ENCODE results near the gene ZCCHC24. TPM values are rescaled to one million over a fixed set of nuclear protein-coding genes. Genes with fewer than 3 reads are reported as not detected.

ZCCHC24 gene
- total RNA-seq, 2 experiments from 2014 or later = 0.67 to 0.85 TPM

DNA sequence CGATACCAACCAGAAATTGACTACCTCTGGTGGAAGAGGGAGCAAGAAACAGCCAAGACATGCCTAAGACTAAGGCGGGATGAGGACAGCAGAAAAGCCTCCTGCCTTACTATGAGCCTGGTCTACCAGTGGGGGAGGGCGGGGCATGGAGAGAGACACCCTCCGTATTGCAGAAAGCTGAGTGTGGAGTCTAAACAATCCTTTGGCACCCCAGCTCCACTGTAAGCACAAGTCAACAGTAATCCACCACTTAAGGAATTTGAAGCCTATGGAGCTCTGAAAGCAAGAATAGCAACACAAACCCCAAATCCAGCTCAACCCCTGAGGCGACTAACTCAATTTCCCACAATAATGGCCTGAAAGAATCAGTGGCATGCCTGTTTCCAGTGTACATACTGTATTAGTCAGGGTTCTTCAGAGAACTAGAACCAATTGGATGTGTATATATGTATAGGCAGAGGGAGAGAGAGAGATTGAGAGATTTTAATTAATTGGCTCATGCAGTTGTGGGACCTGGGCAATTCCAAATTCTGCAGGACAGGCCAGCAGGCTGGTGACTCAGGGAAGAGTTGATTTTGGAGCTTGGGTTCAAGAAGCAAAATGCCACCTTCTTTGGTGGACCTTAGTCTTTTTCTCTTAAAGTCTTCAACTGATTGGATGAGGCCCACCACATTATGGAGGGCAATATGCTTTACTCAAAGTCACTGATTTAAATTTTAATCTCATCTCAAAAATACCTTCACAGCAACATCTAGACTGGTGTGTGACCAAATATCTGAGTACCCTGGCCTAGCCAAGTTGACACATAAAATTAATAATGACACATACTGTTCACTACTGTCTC lies 84.7 kb downstream of the ZCCHC24 start:
- no peaks in the 10 kb centered on the region for H3K9me3 ChIP-seq (ENCODE audit: control insufficient read depth in 1 of 2, insufficient read depth in 1 of 2, low read length in 2 of 2)
- H3K27me3 ChIP-seq (ENCODE audit: control insufficient read depth in 1 of 2, insufficient read depth in 2 of 2, low read length in 2 of 2) = no peaks in the 10 kb centered on the region
- Mint-ChIP-seq H3K27me3 (no peaks in the 10 kb centered on the region), H3K27ac (no peak overlapping the region), H3K4me1 (ENCODE audit: low read depth) (peaks cover 11% of the 10 kb centered on the region), H3K4me3 (no peak overlapping the region), H3K9me3 (no peaks in the 10 kb centered on the region), H3K36me3 (ENCODE audit: low read depth) (peaks cover 28% of the 10 kb centered on the region)
- peaks cover 4% of the 10 kb centered on the region for H3K36me3 ChIP-seq (ENCODE audit: insufficient read depth, low read length)
- ATAC-seq (ENCODE audit: poor library complexity) (no peak), DNase-seq (peak in 1 of 14 experiments; percentile 4)
- CTCF ChIA-PET = no interaction called here
- H3K4me3 ChIP-seq (ENCODE audit: low read length) = no peak overlapping the region
- TF ChIP-seq, protein P1, sequence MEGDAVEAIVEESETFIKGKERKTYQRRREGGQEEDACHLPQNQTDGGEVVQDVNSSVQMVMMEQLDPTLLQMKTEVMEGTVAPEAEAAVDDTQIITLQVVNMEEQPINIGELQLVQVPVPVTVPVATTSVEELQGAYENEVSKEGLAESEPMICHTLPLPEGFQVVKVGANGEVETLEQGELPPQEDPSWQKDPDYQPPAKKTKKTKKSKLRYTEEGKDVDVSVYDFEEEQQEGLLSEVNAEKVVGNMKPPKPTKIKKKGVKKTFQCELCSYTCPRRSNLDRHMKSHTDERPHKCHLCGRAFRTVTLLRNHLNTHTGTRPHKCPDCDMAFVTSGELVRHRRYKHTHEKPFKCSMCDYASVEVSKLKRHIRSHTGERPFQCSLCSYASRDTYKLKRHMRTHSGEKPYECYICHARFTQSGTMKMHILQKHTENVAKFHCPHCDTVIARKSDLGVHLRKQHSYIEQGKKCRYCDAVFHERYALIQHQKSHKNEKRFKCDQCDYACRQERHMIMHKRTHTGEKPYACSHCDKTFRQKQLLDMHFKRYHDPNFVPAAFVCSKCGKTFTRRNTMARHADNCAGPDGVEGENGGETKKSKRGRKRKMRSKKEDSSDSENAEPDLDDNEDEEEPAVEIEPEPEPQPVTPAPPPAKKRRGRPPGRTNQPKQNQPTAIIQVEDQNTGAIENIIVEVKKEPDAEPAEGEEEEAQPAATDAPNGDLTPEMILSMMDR (IDR thresholded peaks at IDR 0.05) = no peak
- intact Hi-C loops (cut with DNase I, micrococcal nuclease) = no loop called here
- no peaks in the 10 kb centered on the region for H3K4me1 ChIP-seq (ENCODE audit: insufficient read depth, low read length)
- POLR2A ChIA-PET = no interaction called here
- no peak overlapping the region for H3K27ac ChIP-seq (ENCODE audit: low read depth in 1 of 2, low read length in 2 of 2)

DNA sequence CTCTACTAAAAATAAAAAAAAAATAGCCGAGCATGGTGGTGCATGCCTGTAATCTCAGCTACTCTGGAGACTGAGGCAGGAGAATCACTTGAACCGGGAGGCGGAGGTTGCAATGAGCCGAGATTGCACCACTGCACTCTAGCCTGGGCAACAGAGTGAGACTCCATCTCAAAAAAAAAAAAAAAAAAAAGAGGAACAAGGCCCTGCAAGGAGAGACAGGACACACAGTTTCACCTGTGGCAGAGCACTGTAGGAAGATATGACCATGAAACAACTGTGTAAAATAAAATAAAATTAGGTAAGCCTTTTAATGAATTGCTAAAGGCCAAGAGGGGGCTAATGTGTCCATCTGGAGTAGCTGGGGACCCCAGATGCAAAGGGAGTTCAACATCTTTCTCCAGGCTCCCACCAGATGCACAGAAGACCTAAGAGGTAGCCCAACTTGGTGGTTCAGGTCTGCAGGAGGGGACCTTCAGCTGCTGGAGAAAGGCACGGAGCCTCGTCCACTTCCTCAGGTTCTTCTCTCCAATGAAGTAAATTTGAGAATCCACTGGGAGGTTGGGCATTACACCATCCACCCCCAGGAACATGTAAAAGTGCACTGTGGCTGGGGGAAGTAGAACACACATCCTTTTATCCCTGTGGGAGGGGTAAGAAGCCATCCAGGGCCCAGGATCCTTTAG lies 85.5 kb downstream of the ZCCHC24 start:
- no peak overlapping the region for H3K4me3 Mint-ChIP-seq
- ATAC-seq (ENCODE audit: poor library complexity) = no peak
- TF ChIP-seq, protein P1 (IDR thresholded peaks at IDR 0.05) = no peak
- no peaks in the 10 kb centered on the region for H3K27me3 ChIP-seq (ENCODE audit: control insufficient read depth in 1 of 2, insufficient read depth in 2 of 2, low read length in 2 of 2)
- no peaks in the 10 kb centered on the region for H3K4me1 ChIP-seq (ENCODE audit: insufficient read depth, low read length)
- no peak overlapping the region for H3K4me3 ChIP-seq (ENCODE audit: low read length)
- H3K27ac Mint-ChIP-seq = no peak overlapping the region
- ChIA-PET POLR2A (no interaction called here), CTCF (no interaction called here)
- no peaks in the 10 kb centered on the region for H3K9me3 ChIP-seq (ENCODE audit: control insufficient read depth in 1 of 2, insufficient read depth in 1 of 2, low read length in 2 of 2)
- intact Hi-C loops (cut with DNase I, micrococcal nuclease) = no loop called here
- H3K27me3 Mint-ChIP-seq = no peaks in the 10 kb centered on the region
- H3K36me3 Mint-ChIP-seq (ENCODE audit: low read depth) = peaks cover 35% of the 10 kb centered on the region
- H3K9me3 Mint-ChIP-seq = no peaks in the 10 kb centered on the region
- peaks cover 9% of the 10 kb centered on the region for H3K36me3 ChIP-seq (ENCODE audit: insufficient read depth, low read length)
- no peak overlapping the region for H3K27ac ChIP-seq (ENCODE audit: low read depth in 1 of 2, low read length in 2 of 2)
- peaks cover 11% of the 10 kb centered on the region for H3K4me1 Mint-ChIP-seq (ENCODE audit: low read depth)
- DNase-seq = peak in 2 of 14 experiments; percentile 1 to 11

DNA sequence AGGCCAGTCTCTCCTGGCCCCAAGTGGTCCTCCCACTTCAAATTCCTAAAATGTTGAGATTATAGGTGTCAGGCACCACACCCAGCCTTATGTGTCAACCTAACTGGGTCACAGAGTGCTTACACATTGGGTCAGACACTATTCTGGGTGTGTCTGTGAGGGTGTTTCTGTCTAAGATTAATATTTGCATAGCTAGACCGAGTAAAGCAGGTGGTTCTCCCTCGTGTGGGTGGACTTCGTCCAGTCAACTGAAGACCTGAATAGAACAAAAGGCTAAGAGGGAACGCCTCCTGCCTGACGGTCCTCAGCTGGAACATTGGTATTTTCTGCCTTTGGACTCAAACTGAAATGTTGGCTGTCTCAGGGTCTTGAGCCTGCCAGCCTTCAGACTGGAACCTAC lies 86.6 kb downstream of the ZCCHC24 start:
- ChIA-PET POLR2A (interaction anchor here (1.4 to 2.1 kb wide), 2 partner anchors 41 to 73 kb away, joined by 3 to 5 read pairs; no protein-coding TSS in a partner anchor), CTCF (interaction anchor here (1.4 to 2.0 kb wide), 2 partner anchors 8 to 16 kb away, joined by 3 to 8 read pairs; no protein-coding TSS in a partner anchor)
- peaks cover 19% of the 10 kb centered on the region for H3K36me3 ChIP-seq (ENCODE audit: insufficient read depth, low read length)
- ATAC-seq (ENCODE audit: poor library complexity) (no peak), DNase-seq (peak in 2 of 14 experiments; percentile 2 to 8)
- H3K27me3 ChIP-seq (ENCODE audit: control insufficient read depth in 1 of 2, insufficient read depth in 2 of 2, low read length in 2 of 2) = no peaks in the 10 kb centered on the region
- Mint-ChIP-seq H3K9me3 (no peaks in the 10 kb centered on the region), H3K4me3 (no peak overlapping the region), H3K27me3 (no peaks in the 10 kb centered on the region), H3K36me3 (ENCODE audit: low read depth) (peaks cover 47% of the 10 kb centered on the region), H3K27ac (no peak overlapping the region), H3K4me1 (ENCODE audit: low read depth) (peaks cover 11% of the 10 kb centered on the region)
- TF ChIP-seq, protein P1 (IDR thresholded peaks at IDR 0.05) = no peak
- H3K9me3 ChIP-seq (ENCODE audit: control insufficient read depth in 1 of 2, insufficient read depth in 1 of 2, low read length in 2 of 2) = no peaks in the 10 kb centered on the region
- H3K4me3 ChIP-seq (ENCODE audit: low read length) = no peak overlapping the region
- intact Hi-C loops (cut with DNase I, micrococcal nuclease) = no loop called here
- no peaks in the 10 kb centered on the region for H3K4me1 ChIP-seq (ENCODE audit: insufficient read depth, low read length)
- H3K27ac ChIP-seq (ENCODE audit: low read depth in 1 of 2, low read length in 2 of 2) = no peak overlapping the region

Measured in CD4-positive, alpha-beta T cell (primary cell).